ENCODE data around the gene COX19.

GRCh38 chr7:978416-979091 lies 3.2 kb upstream of the COX19 start:
- no peak for TF ChIP-seq EZH2 (IDR thresholded peaks at IDR 0.05; ENCODE audit: low read length)
- TF ChIP-seq, protein P1, sequence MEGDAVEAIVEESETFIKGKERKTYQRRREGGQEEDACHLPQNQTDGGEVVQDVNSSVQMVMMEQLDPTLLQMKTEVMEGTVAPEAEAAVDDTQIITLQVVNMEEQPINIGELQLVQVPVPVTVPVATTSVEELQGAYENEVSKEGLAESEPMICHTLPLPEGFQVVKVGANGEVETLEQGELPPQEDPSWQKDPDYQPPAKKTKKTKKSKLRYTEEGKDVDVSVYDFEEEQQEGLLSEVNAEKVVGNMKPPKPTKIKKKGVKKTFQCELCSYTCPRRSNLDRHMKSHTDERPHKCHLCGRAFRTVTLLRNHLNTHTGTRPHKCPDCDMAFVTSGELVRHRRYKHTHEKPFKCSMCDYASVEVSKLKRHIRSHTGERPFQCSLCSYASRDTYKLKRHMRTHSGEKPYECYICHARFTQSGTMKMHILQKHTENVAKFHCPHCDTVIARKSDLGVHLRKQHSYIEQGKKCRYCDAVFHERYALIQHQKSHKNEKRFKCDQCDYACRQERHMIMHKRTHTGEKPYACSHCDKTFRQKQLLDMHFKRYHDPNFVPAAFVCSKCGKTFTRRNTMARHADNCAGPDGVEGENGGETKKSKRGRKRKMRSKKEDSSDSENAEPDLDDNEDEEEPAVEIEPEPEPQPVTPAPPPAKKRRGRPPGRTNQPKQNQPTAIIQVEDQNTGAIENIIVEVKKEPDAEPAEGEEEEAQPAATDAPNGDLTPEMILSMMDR (optimal IDR thresholded peaks at IDR 0.05 in 1 of 3, IDR thresholded peaks at IDR 0.05 in 1 of 3, conservative IDR thresholded peaks at IDR 0.05 in 1 of 3; ENCODE audit: extremely low read depth in 1 of 3, insufficient read depth in 2 of 3, low read length in 3 of 3), result no peak

All from keratinocyte (primary cell).